Kidney (tissue), 14 donors: Measurements from ENCODE around the gene H1-8. TPM values are rescaled to one million over a fixed set of nuclear protein-coding genes. Genes with fewer than 3 reads are reported as not detected.
"Not testable (repeated sequence)": the region's sequence is repeated elsewhere in the genome, so short reads cannot be mapped to it uniquely, and the experiment has no call there.

Source experiments
- DNase-seq, 5 donors: peaks; one replicate each; pipeline ENCODE4 v3.0.0-alpha.2; 2013 to 2020
- FAIRE-seq: peaks from 2 replicates; lab custom pipeline; 2012; peaks lifted over from hg19 to GRCh38; lab: Jason Lieb, UNC
- H3K27ac ChIP-seq, 2 donors: one replicate each; pipeline ENCODE4 v1.7.0; 2013; ENCODE audit warnings: low read depth in 2 of 2, low read length in 2 of 2, inconsistent platforms in 1 of 2
- H3K27me3 ChIP-seq: one replicate; pipeline ENCODE4 v1.7.1; 2013; ENCODE audit warnings: low read length, inconsistent platforms; ENCODE audit not compliant: control insufficient read depth, insufficient read depth
- H3K36me3 ChIP-seq, 3 donors: one replicate each; pipeline versions ENCODE4 v1.7.0 to v1.7.1; 2013; ENCODE audit warnings: low read length in 3 of 3, control low read depth in 1 of 3, inconsistent platforms in 1 of 3; ENCODE audit not compliant: insufficient read depth in 3 of 3, control insufficient read depth in 2 of 3
- H3K4me1 ChIP-seq, 3 donors: one replicate each; pipeline versions ENCODE4 v1.7.0 to v1.7.1; 2013; ENCODE audit warnings: low read length in 3 of 3, inconsistent platforms in 1 of 3, low read depth in 1 of 3; ENCODE audit not compliant: control insufficient read depth in 2 of 3, insufficient read depth in 2 of 3
- H3K4me3 ChIP-seq, 3 donors: one replicate each; pipeline versions ENCODE4 v1.7.0 to v1.8.1; 2013; ENCODE audit warnings: low read length in 3 of 3, control low read depth in 1 of 3, inconsistent platforms in 1 of 3
- H3K9ac ChIP-seq, 3 donors: one replicate each; pipeline versions ENCODE4 v1.7.0 to v1.7.1; 2013; ENCODE audit warnings: low read length in 3 of 3, control low read depth in 1 of 3, inconsistent platforms in 1 of 3
- H3K9me3 ChIP-seq, 3 donors: one replicate each; pipeline versions ENCODE4 v1.7.0 to v1.7.1; 2013; ENCODE audit warnings: low read length in 3 of 3, control low read depth in 1 of 3, inconsistent platforms in 1 of 3; ENCODE audit not compliant: control insufficient read depth in 2 of 3, insufficient read depth in 1 of 3
- intact Hi-C: fragments of 100-400 bp; cut with DNase I; formaldehyde crosslinking; loops from one replicate; pipeline ENCODE4 v1.11.1; 2022
- polyA plus RNA-seq: library from polyadenylated mRNA; stranded (reverse); fragments of 350-450 nt; fragmentation: Illumina TruSeq; extraction: RNeasy Lipid Tissue Mini Kit (QIAGEN cat#74804); gene quantifications from one replicate; pipeline ENCODE4 v1.2.3, GENCODE V29; 2014; ENCODE audit warnings: low read depth, low replicate concordance; ENCODE audit not compliant: insufficient read depth
- total RNA-seq: library from RNA; stranded (reverse); fragmentation: NEBNext Ultra II Directional; extraction: Animal tissue kit (Norgen Biotek cat#: 25700); gene quantifications from one replicate; pipeline ENCODE4 v1.2.1, GENCODE V29; 2021
- TF ChIP-seq, protein P1 (sequence below): IDR thresholded peaks from 3 replicates; pipeline ENCODE4 v1.5.1; 2012; ENCODE audit warnings: mild to moderate bottlenecking, moderate library complexity, borderline replicate concordance; ENCODE audit not compliant: insufficient read depth; ENCODE audit errors: extremely low read depth
- donor health status: control.
- donor health status: control.
- donor health status: control.
- donor health status: control.
- donor health status: control.
- donor health status: DM: yes; HTN: yes; CAD: no.
- donor health status: Normal renal cell carcinoma (clear cell type).

Gene H1-8
- total and polyA plus RNA-seq, 2 donors from 2014 or later, result not detected

DNA sequence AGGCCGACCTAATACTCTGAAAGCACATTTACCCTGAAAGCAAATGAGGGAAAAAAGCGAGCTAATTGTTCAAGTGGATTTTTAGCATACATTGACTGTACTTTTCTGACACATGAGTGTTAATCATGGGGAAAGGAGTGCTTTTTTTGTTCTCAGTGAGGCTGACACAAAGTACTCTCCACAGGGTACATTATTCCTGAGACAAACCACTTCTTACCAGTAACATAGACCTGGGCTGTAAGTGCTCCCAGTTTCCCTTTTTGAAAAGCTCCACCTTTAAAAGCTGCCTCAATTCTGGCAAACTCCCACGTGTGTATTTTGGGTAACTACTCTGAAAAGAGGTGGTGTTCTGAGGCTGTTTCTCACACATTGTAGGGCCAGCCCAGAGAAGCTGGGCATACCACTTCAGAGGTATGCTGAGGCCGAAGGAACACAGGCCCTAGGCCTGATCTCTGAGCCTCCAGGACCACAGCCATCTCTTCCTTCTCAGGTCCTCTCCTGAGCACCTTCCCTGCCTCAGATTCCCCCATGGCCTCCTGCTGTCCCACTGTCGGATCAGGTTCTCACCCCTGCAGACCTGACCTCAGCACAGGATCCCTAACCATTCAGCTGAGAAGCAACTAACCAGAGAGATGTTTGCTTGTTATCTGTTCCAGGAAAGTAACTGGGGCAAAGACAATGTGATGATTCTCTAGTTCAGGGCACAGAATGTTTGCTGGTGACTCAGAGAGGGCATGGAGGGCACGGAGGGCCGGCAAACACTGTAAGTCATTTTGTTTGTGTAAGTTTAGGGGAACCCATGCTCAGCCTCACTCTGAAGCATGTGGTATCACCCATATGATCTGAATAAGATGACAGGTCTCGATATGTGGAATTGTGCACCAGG lies 44.1 kb upstream of the H1-8 start:
- H3K27ac ChIP-seq, H3K4me3 ChIP-seq, FAIRE-seq, H3K27me3 ChIP-seq, intact Hi-C loops, H3K4me1 ChIP-seq, H3K9me3 ChIP-seq, H3K9ac ChIP-seq, DNase-seq: not testable (repeated sequence)
- peaks cover 0 to 12% (median 10%) of the 10 kb centered on the region in 3 donors for H3K36me3 ChIP-seq

DNA sequence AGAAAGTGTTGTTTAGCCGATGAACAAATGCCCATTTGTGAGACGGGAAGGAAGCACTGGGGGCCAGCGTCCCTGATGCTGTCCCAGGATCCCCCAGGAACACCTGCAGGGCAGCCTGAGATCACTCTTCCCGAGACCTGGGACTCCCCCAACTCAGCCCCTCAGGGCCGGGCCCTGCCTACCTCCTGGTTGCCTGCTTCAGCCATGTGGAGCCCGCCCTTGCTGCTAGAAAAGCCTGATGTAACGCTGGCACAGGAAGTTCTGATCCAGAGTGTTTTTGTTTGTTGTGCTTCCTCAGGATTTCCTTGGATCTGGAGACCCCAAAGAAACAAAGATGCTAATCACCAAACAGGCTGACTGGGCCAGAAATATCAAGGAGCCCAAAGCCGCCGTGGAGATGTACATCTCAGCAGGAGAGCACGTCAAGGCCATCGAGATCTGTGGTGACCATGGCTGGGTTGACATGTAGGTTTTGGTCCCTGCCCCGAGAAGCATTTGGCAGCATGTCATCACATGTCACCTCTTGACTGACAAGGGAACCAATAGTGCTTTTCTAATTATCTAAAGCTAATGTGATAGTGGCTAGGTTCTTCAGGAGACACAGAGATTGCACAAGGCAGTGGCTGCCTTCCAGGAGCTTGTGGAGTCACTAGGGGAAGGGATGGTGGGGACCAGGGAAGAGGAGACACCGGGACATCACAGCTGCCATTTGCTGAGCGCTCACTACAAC lies 43.2 kb upstream of the H1-8 start:
- DNase-seq, H3K27ac ChIP-seq, H3K9ac ChIP-seq, FAIRE-seq, H3K4me3 ChIP-seq, H3K27me3 ChIP-seq, H3K4me1 ChIP-seq, intact Hi-C loops, H3K9me3 ChIP-seq: not testable (repeated sequence)
- peaks cover 0 to 16% (median 10%) of the 10 kb centered on the region in 3 donors for H3K36me3 ChIP-seq

DNA sequence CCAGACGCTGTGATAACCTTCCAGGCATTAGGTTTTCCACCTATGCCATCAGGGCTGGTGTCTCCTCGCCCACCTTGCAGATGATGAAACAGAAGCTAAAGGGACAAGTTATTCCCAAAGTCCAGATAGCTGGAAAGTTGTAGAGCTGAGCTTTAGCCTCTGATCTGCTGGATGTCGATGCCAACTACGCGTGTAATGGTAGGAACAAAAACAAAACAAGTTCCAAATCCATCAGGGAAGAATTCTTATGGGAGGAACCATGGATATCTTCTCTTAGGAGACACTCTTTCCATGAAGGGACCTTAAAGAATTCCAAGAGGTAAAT lies 42.7 kb upstream of the H1-8 start:
- Histone ChIP-seq H3K9ac (no peak overlapping the region), H3K4me1 (peaks cover 0 to 7% (median 0%) of the 10 kb centered on the region in 3 donors), H3K27me3 (no peaks in the 10 kb centered on the region), H3K27ac (peak overlapping the region in 1 of 2 donors; percentile 10), H3K4me3 (no peak overlapping the region), H3K36me3 (peaks cover 0 to 16% (median 10%) of the 10 kb centered on the region in 3 donors), H3K9me3 (no peaks in the 10 kb centered on the region)
- intact Hi-C loops, result no loop called here
- FAIRE-seq, result no peak
- DNase-seq, result no peak
- TF ChIP-seq, protein P1, sequence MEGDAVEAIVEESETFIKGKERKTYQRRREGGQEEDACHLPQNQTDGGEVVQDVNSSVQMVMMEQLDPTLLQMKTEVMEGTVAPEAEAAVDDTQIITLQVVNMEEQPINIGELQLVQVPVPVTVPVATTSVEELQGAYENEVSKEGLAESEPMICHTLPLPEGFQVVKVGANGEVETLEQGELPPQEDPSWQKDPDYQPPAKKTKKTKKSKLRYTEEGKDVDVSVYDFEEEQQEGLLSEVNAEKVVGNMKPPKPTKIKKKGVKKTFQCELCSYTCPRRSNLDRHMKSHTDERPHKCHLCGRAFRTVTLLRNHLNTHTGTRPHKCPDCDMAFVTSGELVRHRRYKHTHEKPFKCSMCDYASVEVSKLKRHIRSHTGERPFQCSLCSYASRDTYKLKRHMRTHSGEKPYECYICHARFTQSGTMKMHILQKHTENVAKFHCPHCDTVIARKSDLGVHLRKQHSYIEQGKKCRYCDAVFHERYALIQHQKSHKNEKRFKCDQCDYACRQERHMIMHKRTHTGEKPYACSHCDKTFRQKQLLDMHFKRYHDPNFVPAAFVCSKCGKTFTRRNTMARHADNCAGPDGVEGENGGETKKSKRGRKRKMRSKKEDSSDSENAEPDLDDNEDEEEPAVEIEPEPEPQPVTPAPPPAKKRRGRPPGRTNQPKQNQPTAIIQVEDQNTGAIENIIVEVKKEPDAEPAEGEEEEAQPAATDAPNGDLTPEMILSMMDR, result no peak

DNA sequence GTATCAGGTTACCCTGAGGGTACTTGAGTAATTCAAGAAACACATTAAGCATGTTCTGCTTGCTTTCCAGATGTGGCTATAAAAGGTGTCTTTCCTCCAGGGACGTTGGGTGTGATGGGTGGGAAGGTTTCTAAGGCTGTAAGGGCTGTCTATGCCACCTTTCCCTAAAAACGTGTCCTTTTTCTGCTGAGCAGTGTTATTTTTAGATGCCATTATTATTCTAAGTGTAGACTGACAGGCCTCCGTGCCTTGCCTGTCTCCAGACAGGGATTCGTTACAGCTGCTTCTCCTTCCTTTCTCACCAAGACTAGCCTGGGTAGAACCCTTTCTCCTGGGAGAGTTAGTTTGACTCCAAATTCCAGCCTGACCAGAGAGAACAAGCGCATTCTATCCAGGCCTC lies 41.3 kb upstream of the H1-8 start:
- no peak overlapping the region for H3K27ac ChIP-seq

More for the DNA sequence above, 41.3 kb upstream of the H1-8 start:
- H3K27me3 ChIP-seq, result no peaks in the 10 kb centered on the region
- intact Hi-C loops, result no loop called here
- H3K36me3 ChIP-seq, result peaks cover 0 to 16% (median 10%) of the 10 kb centered on the region in 3 donors
- no peak for DNase-seq
- no peak overlapping the region for H3K9ac ChIP-seq
- no peak for FAIRE-seq
- no peak overlapping the region for H3K4me3 ChIP-seq
- peaks cover 0 to 3% (median 3%) of the 10 kb centered on the region in 3 donors for H3K4me1 ChIP-seq
- no peaks in the 10 kb centered on the region for H3K9me3 ChIP-seq
- TF ChIP-seq, protein P1, result no peak
